GM10266 (cell line): ENCODE measurements around the gene BDNF.
"Not testable (repeated sequence)": the region's sequence is repeated elsewhere in the genome, so short reads cannot be mapped to it uniquely, and the experiment has no call there.

ENCODE experiments used
- DNase-seq: peaks from one replicate; pipeline ENCODE4 v3.0.0; 2012; ENCODE audit errors: extremely low spot score
- CTCF ChIP-seq: IDR thresholded peaks from 2 replicates; pipeline ENCODE4 v1.5.1; 2012; ENCODE audit warnings: mild to moderate bottlenecking, low read depth; ENCODE audit not compliant: control insufficient read depth, insufficient read depth; ENCODE audit errors: missing control alignments

Gene BDNF

GRCh38 chr11:27640954-27641353 lies 59.3 kb downstream of the BDNF start:
- no peak for TF ChIP-seq CTCF
- DNase-seq, result no peak

- TF ChIP-seq CTCF, result no peak
- no peak for DNase-seq
These were observed 64.7 kb downstream of the BDNF start for GRCh38 chr11:27635567-27636037.

GRCh38 chr11:27634776-27635175 lies 65.5 kb downstream of the BDNF start:
- not testable (repeated sequence) for DNase-seq

GRCh38 chr11:27634282-27634681 lies 66.0 kb downstream of the BDNF start:
- DNase-seq, result not testable (repeated sequence)

GRCh38 chr11:27629023-27629422 lies 71.2 kb downstream of the BDNF start:
- DNase-seq, result not testable (repeated sequence)

GRCh38 chr11:27627979-27628378 lies 72.3 kb downstream of the BDNF start:
- no peak for TF ChIP-seq CTCF

GRCh38 chr11:27626938-27627586 lies 73.2 kb downstream of the BDNF start:
- no peak for TF ChIP-seq CTCF
- DNase-seq, result no peak

More at GRCh38 chr11:27627979-27628378, 72.3 kb downstream of the BDNF start:
- DNase-seq, result no peak

- no peak for DNase-seq
- no peak for TF ChIP-seq CTCF
These were observed 73.9 kb downstream of the BDNF start for GRCh38 chr11:27626269-27626937.

GRCh38 chr11:27625347-27625912 lies 74.8 kb downstream of the BDNF start:
- no peak for DNase-seq
- no peak for TF ChIP-seq CTCF
